Measurements from ENCODE around the gene FCHO1. TPM values are rescaled to one million over a fixed set of nuclear protein-coding genes. Genes with fewer than 3 reads are reported as not detected.

FCHO1 gene
- total RNA-seq, 1 experiment from 2014 or later: 16.6 TPM

GRCh38 chr19:17737690-17738153 is 13.6 kb upstream of the FCHO1 start:
- no peak overlapping the region for H3K4me2 ChIP-seq (ENCODE audit: low read depth, low read length, poor library complexity, severe bottlenecking)
- H3K27ac ChIP-seq (ENCODE audit: low read length): no peak overlapping the region

GRCh38 chr19:17739121-17739875 is 12.0 kb upstream of the FCHO1 start:
- 0 out of 2 replicates have a peak overlapping the region, but pooled peaks have one; percentile 3 for H3K9ac ChIP-seq (ENCODE audit: low read length)
- H2AFZ ChIP-seq (ENCODE audit: low read length): no peak overlapping the region
- H3K27me3 ChIP-seq (ENCODE audit: low read length): no peaks in the 10 kb centered on the region
- peak overlapping the region; percentile 33 for H3K4me2 ChIP-seq (ENCODE audit: low read depth, low read length, poor library complexity, severe bottlenecking)
- peak; percentile 75 for DNase-seq
- no peaks in the 10 kb centered on the region for H3K9me2 ChIP-seq (replicated peaks; ENCODE audit: insufficient read depth, low read length)
- no peaks in the 10 kb centered on the region for H3K9me3 ChIP-seq (ENCODE audit: low read length)
- H3K27ac ChIP-seq (ENCODE audit: low read length): peak overlapping the region; percentile 45; the same call in 1 of the 2 replicates
- no peaks in the 10 kb centered on the region for H3K79me2 ChIP-seq (ENCODE audit: low read length)
- peaks cover 18% of the 10 kb centered on the region for H3K4me1 ChIP-seq (ENCODE audit: low read length)
- H4K20me1 ChIP-seq (ENCODE audit: insufficient read depth, low read depth, low read length): no peaks in the 10 kb centered on the region; the same call in 1 of the 2 replicates
- no peak overlapping the region for H3K4me3 ChIP-seq (ENCODE audit: low read length)
- peaks cover 5% of the 10 kb centered on the region; the same call in 1 of the 2 replicates for H3K36me3 ChIP-seq (ENCODE audit: insufficient read depth, low read length)

More at GRCh38 chr19:17737690-17738153, 13.6 kb upstream of the FCHO1 start:
- DNase-seq: no peak
- H3K9me2 ChIP-seq (replicated peaks; ENCODE audit: insufficient read depth, low read length): no peaks in the 10 kb centered on the region
- H3K9me3 ChIP-seq (ENCODE audit: low read length): no peaks in the 10 kb centered on the region
- no peak overlapping the region for H2AFZ ChIP-seq (ENCODE audit: low read length)
- H3K4me1 ChIP-seq (ENCODE audit: low read length): peaks cover 12% of the 10 kb centered on the region
- H3K4me3 ChIP-seq (ENCODE audit: low read length): no peak overlapping the region
- no peaks in the 10 kb centered on the region for H3K27me3 ChIP-seq (ENCODE audit: low read length)
- peaks cover 5% of the 10 kb centered on the region; the same call in 1 of the 2 replicates for H4K20me1 ChIP-seq (ENCODE audit: insufficient read depth, low read depth, low read length)
- H3K9ac ChIP-seq (ENCODE audit: low read length): no peak overlapping the region
- peaks cover 9% of the 10 kb centered on the region for H3K36me3 ChIP-seq (ENCODE audit: insufficient read depth, low read length)
- H3K79me2 ChIP-seq (ENCODE audit: low read length): peaks cover under 1% of the 10 kb centered on the region; the same call in 1 of the 2 replicates

- no peak overlapping the region for H3K4me3 ChIP-seq (ENCODE audit: low read length)
- H2AFZ ChIP-seq (ENCODE audit: low read length): no peak overlapping the region
- no peaks in the 10 kb centered on the region for H3K9me3 ChIP-seq (ENCODE audit: low read length)
- H3K36me3 ChIP-seq (ENCODE audit: insufficient read depth, low read length): no peaks in the 10 kb centered on the region
- no peaks in the 10 kb centered on the region for H3K9me2 ChIP-seq (replicated peaks; ENCODE audit: insufficient read depth, low read length)
- no peaks in the 10 kb centered on the region for H3K79me2 ChIP-seq (ENCODE audit: low read length)
- no peak overlapping the region for H3K27ac ChIP-seq (ENCODE audit: low read length)
- H3K9ac ChIP-seq (ENCODE audit: low read length): no peak overlapping the region
- DNase-seq: no peak
- H3K4me2 ChIP-seq (ENCODE audit: low read depth, low read length, poor library complexity, severe bottlenecking): no peak overlapping the region
- no peaks in the 10 kb centered on the region; the same call in 1 of the 2 replicates for H4K20me1 ChIP-seq (ENCODE audit: insufficient read depth, low read depth, low read length)
- peaks cover 18% of the 10 kb centered on the region for H3K4me1 ChIP-seq (ENCODE audit: low read length)
- H3K27me3 ChIP-seq (ENCODE audit: low read length): no peaks in the 10 kb centered on the region
Measured at GRCh38 chr19:17741456-17741855, 9.8 kb upstream of the FCHO1 start.

GRCh38 chr19:17743874-17744580 is 7.2 kb upstream of the FCHO1 start:
- no peak overlapping the region for H3K4me2 ChIP-seq (ENCODE audit: low read depth, low read length, poor library complexity, severe bottlenecking)
- no peak overlapping the region for H3K4me3 ChIP-seq (ENCODE audit: low read length)
- no peaks in the 10 kb centered on the region for H3K79me2 ChIP-seq (ENCODE audit: low read length)
- H3K27me3 ChIP-seq (ENCODE audit: low read length): no peaks in the 10 kb centered on the region
- no peaks in the 10 kb centered on the region for H3K9me2 ChIP-seq (replicated peaks; ENCODE audit: insufficient read depth, low read length)
- no peaks in the 10 kb centered on the region for H3K36me3 ChIP-seq (ENCODE audit: insufficient read depth, low read length)
- H4K20me1 ChIP-seq (ENCODE audit: insufficient read depth, low read depth, low read length): no peaks in the 10 kb centered on the region; the same call in 1 of the 2 replicates
- DNase-seq: no peak
- H3K4me1 ChIP-seq (ENCODE audit: low read length): peaks cover 23% of the 10 kb centered on the region
- H3K9ac ChIP-seq (ENCODE audit: low read length): no peak overlapping the region
- no peak overlapping the region for H2AFZ ChIP-seq (ENCODE audit: low read length)
- H3K9me3 ChIP-seq (ENCODE audit: low read length): no peaks in the 10 kb centered on the region
- H3K27ac ChIP-seq (ENCODE audit: low read length): no peak overlapping the region

GRCh38 chr19:17747205-17748098 is 3.8 kb upstream of the FCHO1 start:
- peak overlapping the region; percentile 69 for H3K4me3 ChIP-seq (ENCODE audit: low read length)
- H3K9me2 ChIP-seq (replicated peaks; ENCODE audit: insufficient read depth, low read length): no peaks in the 10 kb centered on the region
- H3K4me2 ChIP-seq (ENCODE audit: low read depth, low read length, poor library complexity, severe bottlenecking): peak overlapping the region; percentile 85
- no peaks in the 10 kb centered on the region for H3K9me3 ChIP-seq (ENCODE audit: low read length)
- peak; percentile 98 for DNase-seq
- H3K79me2 ChIP-seq (ENCODE audit: low read length): peaks cover 6% of the 10 kb centered on the region
- peak overlapping the region; percentile 66 for H3K9ac ChIP-seq (ENCODE audit: low read length)
- H3K27me3 ChIP-seq (ENCODE audit: low read length): no peaks in the 10 kb centered on the region
- peaks cover 38% of the 10 kb centered on the region for H3K4me1 ChIP-seq (ENCODE audit: low read length)
- H3K36me3 ChIP-seq (ENCODE audit: insufficient read depth, low read length): no peaks in the 10 kb centered on the region
- H3K27ac ChIP-seq (ENCODE audit: low read length): no peak overlapping the region
- no peaks in the 10 kb centered on the region for H4K20me1 ChIP-seq (ENCODE audit: insufficient read depth, low read depth, low read length)
- no peak overlapping the region for H2AFZ ChIP-seq (ENCODE audit: low read length)

- no peaks in the 10 kb centered on the region for H3K9me2 ChIP-seq (replicated peaks; ENCODE audit: insufficient read depth, low read length)
- H3K36me3 ChIP-seq (ENCODE audit: insufficient read depth, low read length): no peaks in the 10 kb centered on the region
- no peaks in the 10 kb centered on the region for H3K9me3 ChIP-seq (ENCODE audit: low read length)
- no peak overlapping the region for H3K9ac ChIP-seq (ENCODE audit: low read length)
- no peaks in the 10 kb centered on the region for H4K20me1 ChIP-seq (ENCODE audit: insufficient read depth, low read depth, low read length)
- no peak overlapping the region for H3K4me3 ChIP-seq (ENCODE audit: low read length)
- H3K4me1 ChIP-seq (ENCODE audit: low read length): peaks cover 48% of the 10 kb centered on the region
- H3K27ac ChIP-seq (ENCODE audit: low read length): no peak overlapping the region
- no peaks in the 10 kb centered on the region for H3K27me3 ChIP-seq (ENCODE audit: low read length)
- H2AFZ ChIP-seq (ENCODE audit: low read length): no peak overlapping the region
- H3K4me2 ChIP-seq (ENCODE audit: low read depth, low read length, poor library complexity, severe bottlenecking): no peak overlapping the region
- DNase-seq: no peak
- peaks cover 12% of the 10 kb centered on the region for H3K79me2 ChIP-seq (ENCODE audit: low read length)
Measured at GRCh38 chr19:17748884-17749638, 2.2 kb upstream of the FCHO1 start.

- no peak overlapping the region for H3K4me2 ChIP-seq (ENCODE audit: low read depth, low read length, poor library complexity, severe bottlenecking)
- no peaks in the 10 kb centered on the region for H3K27me3 ChIP-seq (ENCODE audit: low read length)
- H3K9ac ChIP-seq (ENCODE audit: low read length): no peak overlapping the region
- H3K36me3 ChIP-seq (ENCODE audit: insufficient read depth, low read length): 0 out of 2 replicates have a peak, but pooled peaks cover 2% of the 10 kb centered on the region
- no peak overlapping the region for H2AFZ ChIP-seq (ENCODE audit: low read length)
- peaks cover 57% of the 10 kb centered on the region for H3K4me1 ChIP-seq (ENCODE audit: low read length)
- no peaks in the 10 kb centered on the region for H3K9me3 ChIP-seq (ENCODE audit: low read length)
- DNase-seq: no peak
- H4K20me1 ChIP-seq (ENCODE audit: insufficient read depth, low read depth, low read length): no peaks in the 10 kb centered on the region; the same call in 1 of the 2 replicates
- no peak overlapping the region for H3K4me3 ChIP-seq (ENCODE audit: low read length)
- no peaks in the 10 kb centered on the region for H3K9me2 ChIP-seq (replicated peaks; ENCODE audit: insufficient read depth, low read length)
- H3K79me2 ChIP-seq (ENCODE audit: low read length): peaks cover 12% of the 10 kb centered on the region
- no peak overlapping the region for H3K27ac ChIP-seq (ENCODE audit: low read length)
Measured at GRCh38 chr19:17749912-17750317, 1.4 kb upstream of the FCHO1 start.
